Measurements from ENCODE around the gene SLC6A1.

DNA sequence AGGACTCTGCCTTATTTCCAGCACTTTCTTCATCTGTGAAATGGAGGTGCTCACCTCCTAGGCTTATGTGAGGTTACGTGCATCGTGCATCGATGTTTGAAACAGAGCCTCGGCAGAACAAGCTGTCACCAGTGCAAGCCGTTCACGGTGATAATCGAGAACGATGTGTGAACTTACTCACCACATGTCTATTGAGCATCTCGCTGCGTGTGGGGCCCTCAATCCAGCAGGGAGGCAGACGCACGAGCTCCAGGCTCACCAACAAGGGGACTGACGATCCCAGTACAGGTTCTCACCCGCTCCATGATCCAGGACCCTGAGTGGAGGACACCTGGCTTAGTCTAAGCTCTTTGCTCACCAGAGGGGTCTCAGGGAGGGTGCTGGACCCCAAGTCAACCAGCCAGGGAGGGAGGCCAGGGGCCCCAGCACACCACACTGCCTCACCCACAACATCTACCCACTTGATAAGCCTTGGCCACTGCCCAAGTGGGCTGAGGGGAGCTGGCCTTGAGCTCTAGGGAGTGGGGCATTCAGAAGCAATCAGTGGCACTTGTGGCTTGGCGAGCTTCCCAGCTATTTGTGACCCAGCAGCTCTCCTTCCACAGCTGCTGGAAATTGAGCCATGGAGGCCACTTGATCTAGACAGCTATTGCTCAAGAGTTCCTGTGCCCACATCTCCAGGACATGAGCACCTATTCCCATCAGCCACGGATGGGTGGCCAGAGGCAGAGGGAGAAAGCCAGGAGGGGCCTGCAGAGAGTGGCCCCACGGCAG, 34.4 kb upstream of the SLC6A1 start:
- no peak for TF ChIP-seq POLR2A (IDR thresholded peaks at IDR 0.05; ENCODE audit: low read length)
- TF ChIP-seq EHMT2 (IDR thresholded peaks at IDR 0.05; ENCODE audit: low read depth): no peak
- TF ChIP-seq CEBPB (IDR thresholded peaks at IDR 0.05): no peak
- TF ChIP-seq EP300 (IDR thresholded peaks at IDR 0.05): no peak
- TF ChIP-seq, protein P1, sequence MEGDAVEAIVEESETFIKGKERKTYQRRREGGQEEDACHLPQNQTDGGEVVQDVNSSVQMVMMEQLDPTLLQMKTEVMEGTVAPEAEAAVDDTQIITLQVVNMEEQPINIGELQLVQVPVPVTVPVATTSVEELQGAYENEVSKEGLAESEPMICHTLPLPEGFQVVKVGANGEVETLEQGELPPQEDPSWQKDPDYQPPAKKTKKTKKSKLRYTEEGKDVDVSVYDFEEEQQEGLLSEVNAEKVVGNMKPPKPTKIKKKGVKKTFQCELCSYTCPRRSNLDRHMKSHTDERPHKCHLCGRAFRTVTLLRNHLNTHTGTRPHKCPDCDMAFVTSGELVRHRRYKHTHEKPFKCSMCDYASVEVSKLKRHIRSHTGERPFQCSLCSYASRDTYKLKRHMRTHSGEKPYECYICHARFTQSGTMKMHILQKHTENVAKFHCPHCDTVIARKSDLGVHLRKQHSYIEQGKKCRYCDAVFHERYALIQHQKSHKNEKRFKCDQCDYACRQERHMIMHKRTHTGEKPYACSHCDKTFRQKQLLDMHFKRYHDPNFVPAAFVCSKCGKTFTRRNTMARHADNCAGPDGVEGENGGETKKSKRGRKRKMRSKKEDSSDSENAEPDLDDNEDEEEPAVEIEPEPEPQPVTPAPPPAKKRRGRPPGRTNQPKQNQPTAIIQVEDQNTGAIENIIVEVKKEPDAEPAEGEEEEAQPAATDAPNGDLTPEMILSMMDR (IDR thresholded peaks at IDR 0.05): no peak
- TF ChIP-seq TP53 (CRISPR knock-in tag; IDR thresholded peaks at IDR 0.05): no peak
- no peak for TF ChIP-seq ESRRA (IDR thresholded peaks at IDR 0.05; ENCODE audit: borderline replicate concordance, low read length)
- TF ChIP-seq RNF2 (IDR thresholded peaks at IDR 0.05; ENCODE audit: borderline replicate concordance, low read depth): no peak
- TF ChIP-seq JUN (IDR thresholded peaks at IDR 0.05): no peak
- TF ChIP-seq SMC3 (IDR thresholded peaks at IDR 0.05): no peak

Data from A549 (cell line).